ENCODE data around the gene FAM184B. TPM values are rescaled to one million over a fixed set of nuclear protein-coding genes. Genes with fewer than 3 reads are reported as not detected.

Gene FAM184B
- total and polyA plus RNA-seq, 2 of the 4 experiments (the other 2 are of a cell fraction), result 0.07 to 0.18 TPM

GRCh38 chr4:17688011-17688441 lies 93.4 kb downstream of the FAM184B start:
- ATAC-seq (ENCODE audit: low read depth) (no peak), DNase-seq (no peak)
- H3K79me1 ChIP-seq (ENCODE audit: low read depth in 1 of 2, low read length in 2 of 2), result no peaks in the 10 kb centered on the region
- 48% methylated on average over 2 of the region's 9 CpGs; no CpG with 5 or more reads in 1 of the 2 experiments for WGBS, 2 experiments (ENCODE audit: extremely low coverage in 2 of 2, insufficient read length in 1 of 2)
- no peak overlapping the region for H3K18ac ChIP-seq (ENCODE audit: low read depth, low read length)
- H3K9me1 ChIP-seq (ENCODE audit: insufficient read depth, low read length), result no peaks in the 10 kb centered on the region
- no peak overlapping the region for H3K23ac ChIP-seq (ENCODE audit: low read depth, low read length)
- H2BK20ac ChIP-seq (ENCODE audit: low read depth, low read length), result no peak overlapping the region
- ChIA-PET CTCF (no interaction called here), POLR2A (ENCODE audit: unreplicated experiment) (no interaction called here)
- no peak overlapping the region for H2AK5ac ChIP-seq (ENCODE audit: low read depth, low read length)
- H2AFZ ChIP-seq (replicated peaks; ENCODE audit: low read length, poor library complexity), result no peak overlapping the region
- no peaks in the 10 kb centered on the region for H3K36me3 ChIP-seq (ENCODE audit: control insufficient read depth, insufficient read depth, low read length)
- H3K4ac ChIP-seq (ENCODE audit: low read depth, low read length), result no peak overlapping the region
- H3K27ac ChIP-seq (ENCODE audit: insufficient read depth, low read length), result no peak overlapping the region
- no peaks in the 10 kb centered on the region for H3K4me1 ChIP-seq (ENCODE audit: control insufficient read depth, insufficient read depth, low read length)
- TF ChIP-seq FOS (IDR thresholded peaks at IDR 0.05; ENCODE audit: low read depth, low read length) (no peak), USF2 (IDR thresholded peaks at IDR 0.05; ENCODE audit: low read depth, low read length) (no peak), MAFK (IDR thresholded peaks at IDR 0.05; ENCODE audit: low read depth, low read length) (no peak), RFX5 (IDR thresholded peaks at IDR 0.05; ENCODE audit: low read depth, low read length) (no peak), SMC3 (IDR thresholded peaks at IDR 0.05; ENCODE audit: low read depth, low read length) (no peak), ELK1 (IDR thresholded peaks at IDR 0.05; ENCODE audit: borderline replicate concordance, low read depth, low read length) (no peak), MAZ (IDR thresholded peaks at IDR 0.05; ENCODE audit: borderline replicate concordance, low read depth, low read length) (no peak), CHD1 (IDR thresholded peaks at IDR 0.05; ENCODE audit: low read depth, low read length) (no peak), BHLHE40 (IDR thresholded peaks at IDR 0.05; ENCODE audit: low read depth, low read length) (no peak), CTCF (conservative IDR thresholded peaks at IDR 0.05; ENCODE audit: low read depth, low read length) (no peak), RAD21 (IDR thresholded peaks at IDR 0.05; ENCODE audit: low read length) (no peak), RCOR1 (IDR thresholded peaks at IDR 0.05; ENCODE audit: insufficient replicate concordance, low read length) (no peak), NFE2L2 (IDR thresholded peaks at IDR 0.05; ENCODE audit: low read depth, low read length) (no peak), MXI1 (IDR thresholded peaks at IDR 0.05; ENCODE audit: borderline replicate concordance, low read depth, low read length) (no peak), CEBPB (IDR thresholded peaks at IDR 0.05; ENCODE audit: low read depth, low read length) (no peak), POLR2A (IDR thresholded peaks at IDR 0.05; ENCODE audit: low read depth, low read length) (no peak)
- intact Hi-C loops (cut with micrococcal nuclease) (no loop called here), in situ Hi-C loops (cut with MboI; ENCODE audit: low sequenced_read_pairs) (no loop called here), dilution Hi-C loops (cut with HindIII; ENCODE audit: low sequenced_read_pairs, unreplicated experiment) (no loop called here)
- no peak overlapping the region for H3K9ac ChIP-seq (ENCODE audit: low read depth, low read length)
- H2AK9ac ChIP-seq (replicated peaks; ENCODE audit: low read depth, low read length, poor library complexity), result no peak overlapping the region
- BruUV-seq (replicated peaks), result no TSS peak
- no peak overlapping the region for H4K8ac ChIP-seq (ENCODE audit: low read depth in 2 of 2, low read length in 2 of 2)
- no peak overlapping the region for H2BK120ac ChIP-seq (ENCODE audit: low read depth, low read length)
- no peak overlapping the region for H3K56ac ChIP-seq (ENCODE audit: extremely low read depth, insufficient read depth, low read length)
- H3K27me3 ChIP-seq (ENCODE audit: control insufficient read depth, insufficient read depth, low read length), result no peaks in the 10 kb centered on the region
- no peak overlapping the region for H4K5ac ChIP-seq (ENCODE audit: low read depth, low read length)
- H3K4me3 ChIP-seq (ENCODE audit: insufficient read depth, low read depth, low read length), result no peak overlapping the region
- no peaks in the 10 kb centered on the region for H3K9me3 ChIP-seq (ENCODE audit: control insufficient read depth, insufficient read depth, low read length)
- no peak overlapping the region for H4K91ac ChIP-seq (ENCODE audit: insufficient read depth, low read depth, low read length)
- no peak overlapping the region for H2BK5ac ChIP-seq (ENCODE audit: low read depth, low read length, poor library complexity, severe bottlenecking)
- no peak overlapping the region for H2BK15ac ChIP-seq (ENCODE audit: low read depth, low read length)
- H3K14ac ChIP-seq (replicated peaks; ENCODE audit: low read depth, low read length), result no peak overlapping the region
- no peak overlapping the region for H3K4me2 ChIP-seq (ENCODE audit: low read depth, low read length)
- H4K20me1 ChIP-seq (ENCODE audit: insufficient read depth, low read length), result no peaks in the 10 kb centered on the region
